Neural cell (in vitro differentiated cells): ENCODE results near the gene OTUB2.

ENCODE experiments used
- EP300 ChIP-seq: fragments of 450-650 bp; conservative IDR thresholded peaks from 2 replicates; pipeline ENCODE4 v1.6.1; 2014; ENCODE audit warnings: antibody characterized with exemption, mild to moderate bottlenecking, moderate library complexity; ENCODE audit not compliant: poor library complexity, severe bottlenecking
- EZH2 ChIP-seq: fragments of 200-600, 300-800 bp; shearing (Covaris generic), sonication (generic); IDR thresholded peaks from 2 replicates; pipeline ENCODE4 v1.6.1; 2014; ENCODE audit warnings: antibody characterized with exemption, low read length, borderline replicate concordance, mild to moderate bottlenecking; ENCODE audit not compliant: insufficient read depth, poor library complexity, severe bottlenecking
- MXI1 ChIP-seq: fragments of 450-650 bp; conservative IDR thresholded peaks from 2 replicates; pipeline ENCODE4 v1.6.1; 2014; ENCODE audit warnings: antibody characterized with exemption, mild to moderate bottlenecking; ENCODE audit not compliant: poor library complexity, severe bottlenecking
- POLR2AphosphoS5 ChIP-seq: IDR thresholded peaks from 2 replicates; pipeline ENCODE4 v1.6.1; 2012
- RAD21 ChIP-seq: fragments of 450-650 bp; conservative IDR thresholded peaks from 2 replicates; pipeline ENCODE4 v1.6.1; 2014; ENCODE audit warnings: antibody characterized with exemption, mild to moderate bottlenecking, moderate library complexity
- SMC3 ChIP-seq: fragments of 450-650 bp; conservative IDR thresholded peaks from 2 replicates; pipeline ENCODE4 v1.6.1; 2014; ENCODE audit warnings: antibody characterized with exemption, mild to moderate bottlenecking, moderate library complexity; ENCODE audit not compliant: poor library complexity
- TAF1 ChIP-seq: IDR thresholded peaks from 2 replicates; pipeline ENCODE4 v1.6.1; 2012; ENCODE audit warnings: low read depth
- TF ChIP-seq, protein P1 (sequence below): fragments of 450-650 bp; IDR thresholded peaks from 2 replicates; pipeline ENCODE4 v1.5.1; 2014; ENCODE audit warnings: antibody characterized with exemption, mild to moderate bottlenecking, moderate library complexity; ENCODE audit not compliant: poor library complexity, severe bottlenecking
- TF ChIP-seq, protein P2 (sequence below): IDR thresholded peaks from 2 replicates; pipeline ENCODE4 v1.6.1; 2012; ENCODE audit warnings: borderline replicate concordance

DNA sequence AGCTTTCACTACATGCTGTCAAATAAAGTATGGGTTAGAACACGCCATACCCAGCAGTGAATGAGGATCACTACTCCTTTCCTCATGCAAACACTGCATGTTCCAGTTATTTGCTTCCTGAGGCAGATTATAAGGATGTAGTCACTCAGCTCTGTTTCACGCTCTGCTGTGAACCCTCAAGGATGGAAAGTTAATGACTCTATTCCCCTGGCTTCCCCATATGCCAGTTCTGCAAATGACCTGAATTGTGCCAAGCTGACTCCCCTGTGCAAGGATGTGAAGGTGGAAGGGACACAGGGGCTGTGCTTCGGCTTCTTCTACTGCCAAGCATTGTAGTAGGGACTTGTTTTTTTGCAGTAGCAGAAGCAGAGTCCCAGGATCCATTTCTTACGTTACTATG, 61.8 kb downstream of the OTUB2 start:
- no peak for TF ChIP-seq SMC3
- TF ChIP-seq EZH2, result no peak
- TF ChIP-seq, protein P1, sequence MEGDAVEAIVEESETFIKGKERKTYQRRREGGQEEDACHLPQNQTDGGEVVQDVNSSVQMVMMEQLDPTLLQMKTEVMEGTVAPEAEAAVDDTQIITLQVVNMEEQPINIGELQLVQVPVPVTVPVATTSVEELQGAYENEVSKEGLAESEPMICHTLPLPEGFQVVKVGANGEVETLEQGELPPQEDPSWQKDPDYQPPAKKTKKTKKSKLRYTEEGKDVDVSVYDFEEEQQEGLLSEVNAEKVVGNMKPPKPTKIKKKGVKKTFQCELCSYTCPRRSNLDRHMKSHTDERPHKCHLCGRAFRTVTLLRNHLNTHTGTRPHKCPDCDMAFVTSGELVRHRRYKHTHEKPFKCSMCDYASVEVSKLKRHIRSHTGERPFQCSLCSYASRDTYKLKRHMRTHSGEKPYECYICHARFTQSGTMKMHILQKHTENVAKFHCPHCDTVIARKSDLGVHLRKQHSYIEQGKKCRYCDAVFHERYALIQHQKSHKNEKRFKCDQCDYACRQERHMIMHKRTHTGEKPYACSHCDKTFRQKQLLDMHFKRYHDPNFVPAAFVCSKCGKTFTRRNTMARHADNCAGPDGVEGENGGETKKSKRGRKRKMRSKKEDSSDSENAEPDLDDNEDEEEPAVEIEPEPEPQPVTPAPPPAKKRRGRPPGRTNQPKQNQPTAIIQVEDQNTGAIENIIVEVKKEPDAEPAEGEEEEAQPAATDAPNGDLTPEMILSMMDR, result no peak
- no peak for TF ChIP-seq TAF1
- TF ChIP-seq RAD21, result no peak
- TF ChIP-seq EP300, result no peak
- no peak for TF ChIP-seq MXI1
- TF ChIP-seq POLR2AphosphoS5, result no peak
- TF ChIP-seq, protein P2, sequence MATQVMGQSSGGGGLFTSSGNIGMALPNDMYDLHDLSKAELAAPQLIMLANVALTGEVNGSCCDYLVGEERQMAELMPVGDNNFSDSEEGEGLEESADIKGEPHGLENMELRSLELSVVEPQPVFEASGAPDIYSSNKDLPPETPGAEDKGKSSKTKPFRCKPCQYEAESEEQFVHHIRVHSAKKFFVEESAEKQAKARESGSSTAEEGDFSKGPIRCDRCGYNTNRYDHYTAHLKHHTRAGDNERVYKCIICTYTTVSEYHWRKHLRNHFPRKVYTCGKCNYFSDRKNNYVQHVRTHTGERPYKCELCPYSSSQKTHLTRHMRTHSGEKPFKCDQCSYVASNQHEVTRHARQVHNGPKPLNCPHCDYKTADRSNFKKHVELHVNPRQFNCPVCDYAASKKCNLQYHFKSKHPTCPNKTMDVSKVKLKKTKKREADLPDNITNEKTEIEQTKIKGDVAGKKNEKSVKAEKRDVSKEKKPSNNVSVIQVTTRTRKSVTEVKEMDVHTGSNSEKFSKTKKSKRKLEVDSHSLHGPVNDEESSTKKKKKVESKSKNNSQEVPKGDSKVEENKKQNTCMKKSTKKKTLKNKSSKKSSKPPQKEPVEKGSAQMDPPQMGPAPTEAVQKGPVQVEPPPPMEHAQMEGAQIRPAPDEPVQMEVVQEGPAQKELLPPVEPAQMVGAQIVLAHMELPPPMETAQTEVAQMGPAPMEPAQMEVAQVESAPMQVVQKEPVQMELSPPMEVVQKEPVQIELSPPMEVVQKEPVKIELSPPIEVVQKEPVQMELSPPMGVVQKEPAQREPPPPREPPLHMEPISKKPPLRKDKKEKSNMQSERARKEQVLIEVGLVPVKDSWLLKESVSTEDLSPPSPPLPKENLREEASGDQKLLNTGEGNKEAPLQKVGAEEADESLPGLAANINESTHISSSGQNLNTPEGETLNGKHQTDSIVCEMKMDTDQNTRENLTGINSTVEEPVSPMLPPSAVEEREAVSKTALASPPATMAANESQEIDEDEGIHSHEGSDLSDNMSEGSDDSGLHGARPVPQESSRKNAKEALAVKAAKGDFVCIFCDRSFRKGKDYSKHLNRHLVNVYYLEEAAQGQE, result no peak
